ENCODE results near the gene SDK1. TPM values are rescaled to one million over a fixed set of nuclear protein-coding genes. Genes with fewer than 3 reads are reported as not detected.

SDK1 gene
- total RNA-seq, 1 donor from 2014 or later: 0.26 TPM

GRCh38 chr7:4066626-4067475 is 765.8 kb downstream of the SDK1 start:
- TF ChIP-seq CTCF (IDR thresholded peaks at IDR 0.05; ENCODE audit: insufficient read depth, low read length, severe bottlenecking): no peak
- Histone ChIP-seq H3K4me3 (ENCODE audit: low read depth, low read length) (no peak overlapping the region), H3K27me3 (ENCODE audit: control insufficient read depth, insufficient read depth, low read length) (no peaks in the 10 kb centered on the region), H3K36me3 (ENCODE audit: control insufficient read depth, insufficient read depth, low read length) (no peaks in the 10 kb centered on the region)
- FAIRE-seq: no peak
- no peak for DNase-seq (ENCODE audit: low read depth)

- H3K36me3 ChIP-seq (ENCODE audit: control insufficient read depth, insufficient read depth, low read length): no peaks in the 10 kb centered on the region
- no peak for FAIRE-seq
These were observed 766.4 kb downstream of the SDK1 start for GRCh38 chr7:4067476-4067760.

GRCh38 chr7:4067874-4068273 is 766.8 kb downstream of the SDK1 start:
- DNase-seq (ENCODE audit: low read depth) (no peak), FAIRE-seq (no peak)
- H3K36me3 ChIP-seq (ENCODE audit: control insufficient read depth, insufficient read depth, low read length): no peaks in the 10 kb centered on the region
- no peaks in the 10 kb centered on the region for H3K27me3 ChIP-seq (ENCODE audit: control insufficient read depth, insufficient read depth, low read length)
- TF ChIP-seq CTCF (IDR thresholded peaks at IDR 0.05; ENCODE audit: insufficient read depth, low read length, severe bottlenecking): no peak
- no peak overlapping the region for H3K4me3 ChIP-seq (ENCODE audit: low read depth, low read length)

More at GRCh38 chr7:4067476-4067760, 766.4 kb downstream of the SDK1 start:
- H3K27me3 ChIP-seq (ENCODE audit: control insufficient read depth, insufficient read depth, low read length): no peaks in the 10 kb centered on the region
- no peak for TF ChIP-seq CTCF (IDR thresholded peaks at IDR 0.05; ENCODE audit: insufficient read depth, low read length, severe bottlenecking)
- no peak overlapping the region for H3K4me3 ChIP-seq (ENCODE audit: low read depth, low read length)
- DNase-seq (ENCODE audit: low read depth): no peak

GRCh38 chr7:4068286-4068685 is 767.2 kb downstream of the SDK1 start:
- DNase-seq (ENCODE audit: low read depth) (no peak), FAIRE-seq (no peak)
- no peak for TF ChIP-seq CTCF (IDR thresholded peaks at IDR 0.05; ENCODE audit: insufficient read depth, low read length, severe bottlenecking)
- H3K4me3 ChIP-seq (ENCODE audit: low read depth, low read length): no peak overlapping the region
- no peaks in the 10 kb centered on the region for H3K27me3 ChIP-seq (ENCODE audit: control insufficient read depth, insufficient read depth, low read length)
- no peaks in the 10 kb centered on the region for H3K36me3 ChIP-seq (ENCODE audit: control insufficient read depth, insufficient read depth, low read length)

- FAIRE-seq: no peak
- Histone ChIP-seq H3K36me3 (ENCODE audit: control insufficient read depth, insufficient read depth, low read length) (no peaks in the 10 kb centered on the region), H3K4me3 (ENCODE audit: low read depth, low read length) (no peak overlapping the region), H3K27me3 (ENCODE audit: control insufficient read depth, insufficient read depth, low read length) (no peaks in the 10 kb centered on the region)
- TF ChIP-seq CTCF (IDR thresholded peaks at IDR 0.05; ENCODE audit: insufficient read depth, low read length, severe bottlenecking): no peak
- DNase-seq (ENCODE audit: low read depth): no peak
These were observed 768.4 kb downstream of the SDK1 start for GRCh38 chr7:4069268-4070095.
